H9 (cell line): ENCODE data around the gene THPO. TPM values are rescaled to one million over a fixed set of nuclear protein-coding genes. Genes with fewer than 3 reads are reported as not detected.

Experiments used
- DNase-seq: peaks from one replicate; pipeline ENCODE4 v3.0.0-alpha.2; 2017
- H2AFZ ChIP-seq: one replicate; pipeline ENCODE4 v1.6.1; 2013; ENCODE audit warnings: mild to moderate bottlenecking, low read length, control low read depth, moderate library complexity
- H2AK5ac ChIP-seq: 2 replicates; pipeline ENCODE4 v1.6.1; 2013; ENCODE audit warnings: low read length, control low read depth, mixed read lengths; ENCODE audit not compliant: insufficient read length
- H2BK120ac ChIP-seq: one replicate; pipeline ENCODE4 v1.6.1; 2013; ENCODE audit warnings: low read depth, mild to moderate bottlenecking, low read length, control low read depth, inconsistent platforms; ENCODE audit not compliant: poor library complexity, severe bottlenecking
- H2BK12ac ChIP-seq: 2 replicates; pipeline ENCODE4 v1.6.1; 2013; ENCODE audit warnings: low read length, control low read depth, mixed read lengths, low read depth; ENCODE audit not compliant: insufficient read length
- H2BK15ac ChIP-seq: 2 replicates; pipeline ENCODE4 v1.6.1; 2013; ENCODE audit warnings: low read depth, low read length, control low read depth
- H2BK20ac ChIP-seq: one replicate; pipeline ENCODE4 v1.6.1; 2013; ENCODE audit warnings: low read depth, mild to moderate bottlenecking, low read length, control low read depth, inconsistent platforms; ENCODE audit not compliant: poor library complexity, severe bottlenecking
- H2BK5ac ChIP-seq: 2 replicates; pipeline ENCODE4 v1.6.1; 2013; ENCODE audit warnings: low read length, control low read depth, mixed read lengths; ENCODE audit not compliant: insufficient read length
- H3K14ac ChIP-seq: 2 replicates; pipeline ENCODE4 v1.6.1; 2013; ENCODE audit warnings: low read length, control low read depth; ENCODE audit not compliant: insufficient read depth
- H3K18ac ChIP-seq: 2 replicates; pipeline ENCODE4 v1.6.1; 2013; ENCODE audit warnings: low read depth, mild to moderate bottlenecking, mixed read lengths, low read length, control low read depth; ENCODE audit not compliant: insufficient read length
- H3K23ac ChIP-seq: 2 replicates; pipeline ENCODE4 v1.6.1; 2013; ENCODE audit warnings: low read length, control low read depth, mixed read lengths, low read depth; ENCODE audit not compliant: insufficient read length
- H3K23me2 ChIP-seq: 2 replicates; pipeline ENCODE4 v1.6.1; 2013; ENCODE audit warnings: low read depth, mild to moderate bottlenecking, mixed read lengths, low read length, control low read depth; ENCODE audit not compliant: insufficient read length, poor library complexity, severe bottlenecking
- H3K27ac ChIP-seq: 2 replicates; pipeline ENCODE4 v1.5.1; 2013; ENCODE audit warnings: low read length, control low read depth, mixed read lengths, low read depth; ENCODE audit not compliant: insufficient read length
- H3K27me3 ChIP-seq: 2 replicates; pipeline ENCODE4 v1.6.1; 2013; ENCODE audit warnings: low read length, control low read depth, inconsistent platforms; ENCODE audit not compliant: insufficient read depth
- H3K4ac ChIP-seq: 2 replicates; pipeline ENCODE4 v1.6.1; 2013; ENCODE audit warnings: low read depth, mild to moderate bottlenecking, control low read depth, inconsistent platforms, low read length, moderate library complexity
- H3K4me1 ChIP-seq: 2 replicates; pipeline ENCODE4 v1.6.1; 2013; ENCODE audit warnings: low read length, control low read depth, inconsistent platforms; ENCODE audit not compliant: insufficient read depth
- H3K4me2 ChIP-seq: 2 replicates; pipeline ENCODE4 v1.6.1; 2013; ENCODE audit warnings: low read length, control low read depth, mixed read lengths; ENCODE audit not compliant: insufficient read length, insufficient read depth
- H3K56ac ChIP-seq: 2 replicates; pipeline ENCODE4 v1.6.1; 2013; ENCODE audit warnings: low read depth, mild to moderate bottlenecking, mixed read lengths, low read length, control low read depth; ENCODE audit not compliant: insufficient read length
- H3K79me1 ChIP-seq: 2 replicates; pipeline ENCODE4 v1.6.1; 2013; ENCODE audit warnings: low read depth, mild to moderate bottlenecking, moderate library complexity, low read length, control low read depth, inconsistent platforms; ENCODE audit not compliant: insufficient read depth, poor library complexity, severe bottlenecking
- H3K79me2 ChIP-seq: 2 replicates; pipeline ENCODE4 v1.6.1; 2013; ENCODE audit warnings: low read length, control low read depth, inconsistent platforms; ENCODE audit not compliant: insufficient read depth
- H3K9ac ChIP-seq: 2 replicates; pipeline ENCODE4 v1.6.1; 2013; ENCODE audit warnings: low read length, control low read depth, mixed read lengths; ENCODE audit not compliant: insufficient read length; ENCODE audit errors: extremely low read depth
- H3K9me3 ChIP-seq: one replicate; pipeline ENCODE4 v1.6.1; 2013; ENCODE audit warnings: low read depth, low read length, inconsistent platforms; ENCODE audit not compliant: control insufficient read depth
- H3T11ph ChIP-seq: one replicate; pipeline ENCODE4 v1.6.1; 2013; ENCODE audit warnings: mild to moderate bottlenecking, low read length, control low read depth, inconsistent platforms
- H4K20me1 ChIP-seq: one replicate; pipeline ENCODE4 v1.6.1; 2013; ENCODE audit not compliant: control insufficient read depth, insufficient read length, insufficient read depth
- H4K5ac ChIP-seq: 2 replicates; pipeline ENCODE4 v1.6.1; 2013; ENCODE audit warnings: low read depth, mild to moderate bottlenecking, mixed read lengths, low read length, control low read depth; ENCODE audit not compliant: insufficient read length
- H4K8ac ChIP-seq: replicated peaks from 2 replicates; pipeline ENCODE4 v1.6.1; 2013; ENCODE audit warnings: low read length, control low read depth, mixed read lengths, low read depth; ENCODE audit not compliant: insufficient read length
- H4K91ac ChIP-seq: 2 replicates; pipeline ENCODE4 v1.6.1; 2013; ENCODE audit warnings: low read depth, mild to moderate bottlenecking, moderate library complexity, mixed read lengths, low read length, control low read depth; ENCODE audit not compliant: insufficient read length
- H3K27ac Mint-ChIP-seq, 3 experiments: 2 replicates in 2 of 3; 3 replicates in 1 of 3; pipeline ENCODE4 v1.8.0; 2020 to 2021; ENCODE audit warnings: mixed read lengths in 3 of 3, mild to moderate bottlenecking in 1 of 3, moderate library complexity in 1 of 3
- H3K27me3 Mint-ChIP-seq: 2 replicates; pipeline ENCODE4 v1.8.0; 2021; ENCODE audit warnings: low read depth, mild to moderate bottlenecking, moderate library complexity, mixed read lengths
- H3K36me3 Mint-ChIP-seq, 3 experiments: 2 replicates in 2 of 3; 3 replicates in 1 of 3; pipeline ENCODE4 v1.8.0; 2020 to 2021; ENCODE audit warnings: low read depth in 3 of 3, mixed read lengths in 3 of 3; ENCODE audit not compliant: insufficient read depth in 1 of 3
- H3K4me1 Mint-ChIP-seq, 2 experiments: 2 replicates each; pipeline ENCODE4 v1.8.0; 2020; ENCODE audit warnings: mixed read lengths in 2 of 2
- H3K4me3 Mint-ChIP-seq, 2 experiments: 2 replicates in 1 of 2; 3 replicates in 1 of 2; pipeline ENCODE4 v1.8.0; 2020 to 2021; ENCODE audit warnings: mild to moderate bottlenecking in 2 of 2, mixed read lengths in 2 of 2, moderate library complexity in 1 of 2
- H3K9me3 Mint-ChIP-seq, 2 experiments: 2 replicates in 1 of 2; 3 replicates in 1 of 2; pipeline ENCODE4 v1.8.0; 2020; ENCODE audit warnings: mild to moderate bottlenecking in 2 of 2, mixed read lengths in 2 of 2, moderate library complexity in 1 of 2
- CTCF ChIP-seq: fragments of 200-600 bp; sonication (generic); conservative IDR thresholded peaks from 3 replicates; pipeline ENCODE4 v1.8.0; 2021; ENCODE audit warnings: antibody characterized with exemption, mild to moderate bottlenecking
- WGBS: extraction: QIAGEN DNeasy Blood & Tissue Kit; methylation state at CpG from one replicate; pipeline ENCODE4 v1.1.7; 2013; ENCODE audit warnings: missing lambda C conversion rate, low lambda C conversion rate, mixed read lengths; ENCODE audit not compliant: insufficient read length; ENCODE audit errors: extremely low coverage; 5-methylcytosine and 5-hydroxymethylcytosine counted together
- total RNA-seq: library from RNA; stranded (reverse); gene quantifications from 2 replicates; pipeline ENCODE4 v1.2.1, GENCODE V29; 2021

THPO gene
- total RNA-seq, 1 experiment from 2014 or later = 0.85 TPM

- Histone ChIP-seq H3K23me2 (no peaks in the 10 kb centered on the region), H3K23ac (no peak overlapping the region), H3K56ac (no peak overlapping the region), H2AK5ac (no peak overlapping the region), H4K8ac (no peak overlapping the region), H2BK120ac (no peak overlapping the region), H3K79me2 (peaks cover 10% of the 10 kb centered on the region), H3K9ac (no peak overlapping the region), H2BK20ac (no peak overlapping the region), H4K5ac (no peak overlapping the region), H2BK15ac (no peak overlapping the region), H3K14ac (no peak overlapping the region), H4K20me1 (no peaks in the 10 kb centered on the region), H3K27me3 (no peaks in the 10 kb centered on the region), H2BK5ac (no peak overlapping the region), H3K27ac (no peak overlapping the region), H3K4me2 (no peak overlapping the region), H4K91ac (no peak overlapping the region), H2BK12ac (no peak overlapping the region), H3K18ac (no peak overlapping the region), H3T11ph (no peak overlapping the region), H3K4ac (no peak overlapping the region), H2AFZ (no peak overlapping the region), H3K4me1 (no peaks in the 10 kb centered on the region), H3K9me3 (no peaks in the 10 kb centered on the region), H3K79me1 (peaks cover 6% of the 10 kb centered on the region)
- peaks cover 81 to 96% (median 91%) of the 10 kb centered on the region in 3 experiments for H3K36me3 Mint-ChIP-seq
- H3K4me1 Mint-ChIP-seq = peaks cover 6 to 7% of the 10 kb centered on the region in 2 experiments
- DNase-seq = no peak
- no peak overlapping the region for H3K4me3 Mint-ChIP-seq
- H3K9me3 Mint-ChIP-seq = no peaks in the 10 kb centered on the region
- H3K27ac Mint-ChIP-seq = peak overlapping the region in 1 of 3 experiments; percentile 24; a peak in 1 of 7 replicates
- no CpG with 5 or more reads among the region's 20 CpGs for WGBS
- no peak for TF ChIP-seq CTCF
- H3K27me3 Mint-ChIP-seq = no peaks in the 10 kb centered on the region; the same call in none of the 2 replicates
Observed at GRCh38 chr3:184322731-184323487, 55.1 kb downstream of the THPO start.

Other genes starting within 250 kb of the THPO start
- gene EIF2B5, start 242.8 kb downstream of the THPO start, total RNA-seq = 38.4 and 42.0 TPM in 2 replicates
- gene DVL3, start 222.8 kb downstream of the THPO start, total RNA-seq = 64.7 and 69.7 TPM in 2 replicates
- gene AP2M1, start 203.4 kb downstream of the THPO start, total RNA-seq = 443 and 459 TPM in 2 replicates
- 56.1 and 58.4 TPM in 2 replicates for gene ABCF3, start 192.0 kb downstream of the THPO start, total RNA-seq
- gene VWA5B2, start 148.6 kb downstream of the THPO start, total RNA-seq = 2.7 TPM in 2 replicates
- gene ALG3, start 129.2 kb downstream of the THPO start, total RNA-seq = 54.1 and 62.2 TPM in 2 replicates
- gene EEF1AKMT4, start 128.5 kb downstream of the THPO start, total RNA-seq = 8.1 and 9.8 TPM in 2 replicates
- 12.6 and 13.9 TPM in 2 replicates for gene CAMK2N2, start 116.7 kb downstream of the THPO start, total RNA-seq
- gene ECE2, start 102.2 kb downstream of the THPO start, total RNA-seq = not detected in 2 replicates
- gene PSMD2, start 79.0 kb downstream of the THPO start, total RNA-seq = 337 and 344 TPM in 2 replicates
- 532 and 544 TPM in 2 replicates for gene EIF4G1, start 63.6 kb downstream of the THPO start, total RNA-seq
- gene FAM131A, start 40.6 kb downstream of the THPO start, total RNA-seq = 14.4 and 15.5 TPM in 2 replicates
- gene CLCN2, start 16.6 kb downstream of the THPO start, total RNA-seq = 17.2 and 19.5 TPM in 2 replicates
- 115 and 122 TPM in 2 replicates for gene POLR2H, start 16.5 kb downstream of the THPO start, total RNA-seq
- 1.8 and 1.9 TPM in 2 replicates for gene CHRD, start 1.8 kb upstream of the THPO start, total RNA-seq
- gene EPHB3, start 183.6 kb upstream of the THPO start, total RNA-seq = 0.59 and 1.0 TPM in 2 replicates